ENCODE results near the gene PLSCR1. TPM values are rescaled to one million over a fixed set of nuclear protein-coding genes. Genes with fewer than 3 reads are reported as not detected.

PLSCR1 gene
- total and polyA plus RNA-seq, 10 donors = 42.4 to 267 (median 179) TPM

GRCh38 chr3:146521394-146521793, 23.0 kb downstream of the PLSCR1 start:
- peaks cover 0 to 98% (median 32%) of the 10 kb centered on the region in 6 donors for H3K36me3 ChIP-seq

GRCh38 chr3:146519810-146520209, 24.6 kb downstream of the PLSCR1 start:
- Histone ChIP-seq H3K4me1 (peaks cover 0 to 4% (median under 1%) of the 10 kb centered on the region in 6 donors), H3K9me3 (no peaks in the 10 kb centered on the region), H3K27ac (no peak overlapping the region), H3K4me3 (no peak overlapping the region), H3K36me3 (peaks cover 0 to 98% (median 37%) of the 10 kb centered on the region in 6 donors), H3K27me3 (replicated peaks in 1 of 7) (no peaks in the 10 kb centered on the region)
- intact Hi-C loops (cut with DNase I; ENCODE audit: low total_unique reads) = no loop called here
- no peak for DNase-seq
- TF ChIP-seq POLR2AphosphoS5 (IDR thresholded peaks at IDR 0.05) (no peak), POLR2A (IDR thresholded peaks at IDR 0.05) (no peak)
- TF ChIP-seq, protein P1, sequence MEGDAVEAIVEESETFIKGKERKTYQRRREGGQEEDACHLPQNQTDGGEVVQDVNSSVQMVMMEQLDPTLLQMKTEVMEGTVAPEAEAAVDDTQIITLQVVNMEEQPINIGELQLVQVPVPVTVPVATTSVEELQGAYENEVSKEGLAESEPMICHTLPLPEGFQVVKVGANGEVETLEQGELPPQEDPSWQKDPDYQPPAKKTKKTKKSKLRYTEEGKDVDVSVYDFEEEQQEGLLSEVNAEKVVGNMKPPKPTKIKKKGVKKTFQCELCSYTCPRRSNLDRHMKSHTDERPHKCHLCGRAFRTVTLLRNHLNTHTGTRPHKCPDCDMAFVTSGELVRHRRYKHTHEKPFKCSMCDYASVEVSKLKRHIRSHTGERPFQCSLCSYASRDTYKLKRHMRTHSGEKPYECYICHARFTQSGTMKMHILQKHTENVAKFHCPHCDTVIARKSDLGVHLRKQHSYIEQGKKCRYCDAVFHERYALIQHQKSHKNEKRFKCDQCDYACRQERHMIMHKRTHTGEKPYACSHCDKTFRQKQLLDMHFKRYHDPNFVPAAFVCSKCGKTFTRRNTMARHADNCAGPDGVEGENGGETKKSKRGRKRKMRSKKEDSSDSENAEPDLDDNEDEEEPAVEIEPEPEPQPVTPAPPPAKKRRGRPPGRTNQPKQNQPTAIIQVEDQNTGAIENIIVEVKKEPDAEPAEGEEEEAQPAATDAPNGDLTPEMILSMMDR (IDR thresholded peaks at IDR 0.05 in 8 of 11, conservative IDR thresholded peaks at IDR 0.05 in 3 of 11) = no peak

More at GRCh38 chr3:146521394-146521793, 23.0 kb downstream of the PLSCR1 start:
- Histone ChIP-seq H3K4me3 (no peak overlapping the region), H3K27ac (no peak overlapping the region), H3K9me3 (no peaks in the 10 kb centered on the region), H3K27me3 (replicated peaks in 1 of 7) (no peaks in the 10 kb centered on the region), H3K4me1 (peaks cover 0 to 11% (median 4%) of the 10 kb centered on the region in 6 donors)
- no peak for TF ChIP-seq POLR2AphosphoS5 (IDR thresholded peaks at IDR 0.05)
- 79 to 95% (median 90%) methylated on average over 1 of the region's 1 CpG for WGBS, 5 donors
- intact Hi-C loops (cut with DNase I; ENCODE audit: low total_unique reads) = no loop called here
- no peak for DNase-seq

DNA sequence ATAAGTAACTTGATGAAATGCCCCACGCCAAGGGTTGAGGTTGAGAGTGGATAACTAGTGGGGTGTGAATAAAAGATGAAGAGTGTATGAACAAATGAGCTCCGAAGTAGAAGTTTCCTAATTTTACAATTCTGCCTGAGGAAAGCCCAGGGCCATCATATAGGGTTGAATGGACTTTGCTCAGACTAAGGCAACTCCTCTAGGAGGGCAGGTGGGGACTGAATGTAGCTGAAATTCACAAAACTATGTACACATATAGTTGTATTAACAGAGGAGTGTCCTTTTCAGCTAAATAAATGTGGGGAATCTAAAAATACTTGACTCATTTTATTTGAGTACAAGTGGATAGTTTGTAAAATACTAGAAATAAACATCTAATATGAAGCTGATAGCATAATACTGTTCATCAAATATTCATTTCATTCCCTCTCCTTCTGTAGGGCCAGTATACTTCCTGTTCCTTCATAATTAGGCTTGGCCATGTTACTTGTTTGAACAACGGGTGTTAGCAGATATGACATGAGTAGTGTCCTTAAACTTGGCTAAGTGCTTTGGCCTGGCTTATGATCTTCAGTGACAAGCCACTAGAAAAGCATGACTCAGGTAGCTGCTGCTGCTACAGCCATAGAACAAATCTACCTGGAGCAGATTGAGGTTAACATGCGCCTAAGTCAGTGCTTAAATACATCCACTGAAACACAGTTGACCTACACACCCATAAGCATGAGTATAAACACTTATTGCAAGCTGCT, 26.5 kb downstream of the PLSCR1 start:
- WGBS, 5 donors = 71 to 90% (median 87%) methylated on average over 4 of the region's 4 CpGs
- Histone ChIP-seq H3K27ac (peak overlapping the region in 3 of 8 donors; percentile 4 to 14 (median 5)), H3K9me3 (no peaks in the 10 kb centered on the region), H3K36me3 (peaks cover 0 to 98% (median 49%) of the 10 kb centered on the region in 6 donors), H3K4me3 (no peak overlapping the region), H3K4me1 (peaks cover 0 to 6% (median 0%) of the 10 kb centered on the region in 6 donors), H3K27me3 (replicated peaks in 1 of 7) (no peaks in the 10 kb centered on the region)
- TF ChIP-seq POLR2A (IDR thresholded peaks at IDR 0.05) (no peak), POLR2AphosphoS5 (IDR thresholded peaks at IDR 0.05) (no peak)
- TF ChIP-seq, protein P1 (IDR thresholded peaks at IDR 0.05 in 8 of 11, conservative IDR thresholded peaks at IDR 0.05 in 3 of 11) = no peak
- no peak for DNase-seq
- intact Hi-C loops (cut with DNase I; ENCODE audit: low total_unique reads) = no loop called here

DNA sequence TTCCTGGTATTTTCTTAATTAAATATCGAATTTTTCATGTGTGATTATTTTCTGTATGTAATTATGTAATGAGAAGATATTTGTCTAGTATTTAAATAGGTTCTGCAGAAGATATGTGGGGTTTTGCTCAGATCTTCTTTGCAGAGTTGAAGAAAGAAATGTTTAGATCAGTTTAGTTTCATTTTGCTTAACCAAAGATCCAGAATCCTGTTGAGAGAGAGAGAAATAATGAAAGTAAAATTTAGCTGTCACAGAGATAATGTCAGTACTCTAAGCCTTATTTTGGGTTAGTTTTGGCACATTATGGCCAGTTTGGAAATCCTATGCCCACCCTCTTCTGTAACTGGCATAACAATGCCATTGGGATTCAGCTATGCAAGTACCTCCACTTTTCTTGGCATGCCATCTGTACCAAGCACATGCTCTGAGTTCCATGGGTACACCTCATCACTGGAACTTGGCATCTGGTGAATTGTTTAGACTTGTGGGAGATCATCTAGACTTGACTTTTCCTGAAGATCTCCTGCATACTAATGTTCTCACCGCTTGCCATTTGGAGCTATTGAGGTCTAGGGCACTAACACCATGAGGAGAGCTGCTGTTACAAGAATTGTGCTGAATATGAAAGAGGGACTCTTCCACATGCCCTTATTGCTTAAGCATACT, 30.9 kb downstream of the PLSCR1 start:
- peaks cover 0 to 6% (median 0%) of the 10 kb centered on the region in 6 donors for H3K4me1 ChIP-seq
- no peaks in the 10 kb centered on the region for H3K9me3 ChIP-seq
- intact Hi-C loops (cut with DNase I; ENCODE audit: low total_unique reads) = no loop called here
- H3K4me3 ChIP-seq = no peak overlapping the region
- 89 to 95% (median 90%) methylated on average over 2 of the region's 2 CpGs for WGBS, 5 donors
- peaks cover 0 to 78% (median 34%) of the 10 kb centered on the region in 6 donors for H3K36me3 ChIP-seq
- peak overlapping the region in 4 of 8 donors; percentile 19 to 31 (median 22) for H3K27ac ChIP-seq
- no peak for DNase-seq
- no peak for TF ChIP-seq POLR2A (IDR thresholded peaks at IDR 0.05)
- no peak for TF ChIP-seq POLR2AphosphoS5 (IDR thresholded peaks at IDR 0.05)
- TF ChIP-seq, protein P1 (IDR thresholded peaks at IDR 0.05 in 8 of 11, conservative IDR thresholded peaks at IDR 0.05 in 3 of 11) = no peak
- H3K27me3 ChIP-seq (replicated peaks in 1 of 7) = no peaks in the 10 kb centered on the region
